ENCODE data around the gene SDC1.
A peak's percentile ranks its signal among the peaks of the same experiment; 100 is the strongest.

Gene SDC1

GRCh38 chr2:20226152-20226545 is 1.2 kb upstream of the SDC1 start:
- DNase-seq, result no peak

GRCh38 chr2:20225294-20226151 is 593 bp upstream of the SDC1 start:
- DNase-seq, result peak; percentile 81

GRCh38 chr2:20224164-20224715 is 690 bp downstream of the SDC1 start:
- no peak for DNase-seq

GRCh38 chr2:20223407-20224163 is 1.3 kb downstream of the SDC1 start:
- DNase-seq, result peak; percentile 62

- DNase-seq, result no peak
These were observed 2.0 kb downstream of the SDC1 start for GRCh38 chr2:20222769-20223406.

GRCh38 chr2:20222014-20222768 is 2.7 kb downstream of the SDC1 start:
- DNase-seq, result no peak

GRCh38 chr2:20221555-20221973 is 3.4 kb downstream of the SDC1 start:
- no peak for DNase-seq

- DNase-seq, result no peak
These were observed 4.0 kb downstream of the SDC1 start for GRCh38 chr2:20220806-20221554.

- DNase-seq, result no peak
These were observed 5.1 kb downstream of the SDC1 start for GRCh38 chr2:20219763-20220380.

GRCh38 chr2:20218331-20219320 is 6.3 kb downstream of the SDC1 start:
- DNase-seq, result no peak

- DNase-seq, result no peak
These were observed 7.6 kb downstream of the SDC1 start for GRCh38 chr2:20217041-20217970.

- no peak for DNase-seq
These were observed 8.6 kb downstream of the SDC1 start for GRCh38 chr2:20216130-20217025.

- no peak for DNase-seq
These were observed 9.5 kb downstream of the SDC1 start for GRCh38 chr2:20215183-20216040.

- no peak for DNase-seq
These were observed 10.3 kb downstream of the SDC1 start for GRCh38 chr2:20214566-20215182.

- peak; percentile 93 for DNase-seq
These were observed 11.0 kb downstream of the SDC1 start for GRCh38 chr2:20213651-20214565.
